Lower leg skin (tissue), 4 donors: ENCODE results near the gene GGT5. TPM values are rescaled to one million over a fixed set of nuclear protein-coding genes. Genes with fewer than 3 reads are reported as not detected.
"Not testable (repeated sequence)": the region's sequence is repeated elsewhere in the genome, so short reads cannot be mapped to it uniquely, and the experiment has no call there.

Experiments
- DNase-seq, 2 donors: peaks; one replicate each; pipeline ENCODE4 v3.0.0-alpha.2; 2019; ENCODE audit warnings: low spot score in 2 of 2
- H3K4me3 ChIP-seq: fragments of 200-600 bp; sonication (generic); 2 replicates; pipeline ENCODE4 v1.5.1; 2017; ENCODE audit warnings: mild to moderate bottlenecking, low read depth; ENCODE audit not compliant: poor library complexity, severe bottlenecking
- CTCF ChIP-seq, 3 donors: fragments of 450-650 bp; IDR thresholded peaks; one replicate each; pipeline ENCODE4 v1.5.1; 2016; ENCODE audit warnings: antibody characterized with exemption in 3 of 3, mild to moderate bottlenecking in 3 of 3, moderate library complexity in 2 of 3
- POLR2A ChIP-seq, 2 donors: fragments of 450-650 bp; IDR thresholded peaks; one replicate each; pipeline ENCODE4 v1.6.1; 2016 to 2017; ENCODE audit warnings: antibody characterized with exemption in 2 of 2, mild to moderate bottlenecking in 1 of 2, moderate library complexity in 1 of 2
- WGBS, 2 donors: methylation state at CpG; one replicate each; pipeline ENCODE4 v1.1.5; 2018; 5-methylcytosine and 5-hydroxymethylcytosine counted together
- intact Hi-C: fragments of 100-400 bp; cut with DNase I; formaldehyde crosslinking; loops from one replicate; pipeline ENCODE4 v1.15.0; 2023; ENCODE audit warnings: low total_unique reads
- total RNA-seq, 4 donors: library from RNA; depleted of rRNA; stranded (reverse); fragments of >200 nt; gene quantifications; one replicate each; pipeline ENCODE4 v1.1.0, GENCODE V29; 2016

The GGT5 gene
- total RNA-seq, 4 donors from 2014 or later: 9.7 to 54.4 (median 15.3) TPM

DNA sequence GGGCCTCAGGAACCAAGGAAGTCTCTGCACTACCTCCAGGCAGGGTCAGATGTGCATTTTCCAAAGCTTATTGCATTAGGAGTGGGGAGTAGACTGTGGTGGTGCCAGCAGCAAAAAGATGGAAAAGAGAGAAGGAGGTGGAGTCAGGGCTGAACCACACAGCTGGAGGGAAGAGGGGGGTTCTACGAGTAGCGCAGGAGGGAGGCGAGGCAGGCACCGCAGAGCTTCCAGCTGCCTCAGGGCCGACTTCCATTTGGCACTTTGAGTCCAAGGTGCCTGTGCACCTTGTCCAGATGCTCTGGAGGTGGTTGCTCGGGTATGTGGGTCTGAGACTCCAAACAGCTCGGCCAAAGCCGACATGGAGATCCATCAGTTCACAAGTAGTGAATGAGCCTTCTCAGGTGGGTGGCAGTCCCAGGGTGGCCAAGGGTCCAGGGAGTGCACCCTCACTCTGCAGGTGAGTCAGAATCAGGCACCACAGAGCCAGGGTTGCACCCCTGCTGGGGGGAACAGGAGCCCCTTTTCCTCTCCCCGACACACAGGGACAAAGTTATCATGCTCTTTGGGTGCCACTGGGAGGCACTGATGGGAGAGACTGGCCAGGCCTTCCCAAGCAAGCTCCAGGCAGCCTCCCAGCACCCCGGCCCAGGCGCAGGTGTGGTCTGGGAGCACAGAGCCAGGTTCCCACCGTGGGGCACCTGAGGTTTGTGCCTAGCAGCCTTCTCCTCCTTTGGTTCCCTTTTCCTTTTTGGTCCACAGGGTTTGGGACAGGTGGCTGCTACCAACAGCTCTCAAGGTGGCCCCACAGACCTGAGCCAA, 30.2 kb downstream of the GGT5 start:
- TF ChIP-seq POLR2A (IDR thresholded peaks at IDR 0.05): no peak
- intact Hi-C loops: no loop called here
- WGBS, 2 donors: 63 to 74% methylated on average over 12 of the region's 12 CpGs
- no peak overlapping the region for H3K4me3 ChIP-seq
- DNase-seq: no peak

GRCh38 chr22:24213111-24213510, 31.8 kb downstream of the GGT5 start:
- DNase-seq, H3K4me3 ChIP-seq, intact Hi-C loops: not testable (repeated sequence)
- 90 to 98% methylated on average over 9 of the region's 9 CpGs for WGBS, 2 donors

DNA sequence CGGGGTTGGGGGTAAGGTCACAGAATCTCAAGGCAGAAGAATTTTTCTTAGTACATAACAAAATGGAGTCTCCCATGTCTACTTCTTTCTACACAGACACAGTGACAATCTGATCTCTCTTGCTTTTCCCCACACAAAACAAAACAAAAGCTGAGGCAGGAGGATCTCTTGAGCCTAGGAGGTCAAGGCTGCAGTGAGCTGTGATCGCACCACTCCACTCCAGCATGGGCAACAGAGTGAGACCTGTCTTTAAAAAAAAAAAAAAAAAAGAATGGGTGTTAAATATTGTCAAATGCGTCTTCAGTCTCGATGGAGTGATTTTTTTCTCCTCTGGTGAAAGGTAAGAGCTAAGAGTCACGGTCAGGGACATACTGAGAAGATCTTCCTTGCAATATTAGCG, 33.2 kb downstream of the GGT5 start:
- H3K4me3 ChIP-seq, DNase-seq, intact Hi-C loops: not testable (repeated sequence)

DNA sequence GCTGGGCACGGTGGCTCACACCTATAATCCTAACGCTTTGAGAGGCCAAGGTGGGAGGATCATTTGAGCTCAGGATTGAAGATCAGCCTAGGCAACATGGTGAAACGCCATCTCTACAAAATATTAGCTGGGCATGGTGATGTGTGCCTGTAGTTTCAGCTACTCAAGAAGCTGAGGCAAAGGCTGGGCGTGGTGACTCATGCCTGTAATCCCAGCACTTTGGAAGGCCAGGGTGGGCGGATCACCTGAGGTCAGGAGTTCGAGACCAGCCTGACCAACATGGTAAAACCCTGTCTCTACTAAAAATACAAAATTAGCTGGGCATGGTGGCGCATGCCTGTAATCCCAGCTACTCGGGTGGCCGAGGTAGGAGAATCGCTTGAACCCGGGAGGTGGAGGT, 34.5 kb downstream of the GGT5 start:
- 93% methylated on average over 11 of the region's 11 CpGs for WGBS, 2 donors
- not testable (repeated sequence) for H3K4me3 ChIP-seq

More for the DNA sequence above, 33.2 kb downstream of the GGT5 start:
- WGBS, 2 donors: 89 to 91% methylated on average over 5 of the region's 6 CpGs

GRCh38 chr22:24209687-24210086, 35.2 kb downstream of the GGT5 start:
- DNase-seq: no peak
- no peak overlapping the region for H3K4me3 ChIP-seq
- 80 to 87% methylated on average over 4 of the region's 4 CpGs for WGBS, 2 donors
- TF ChIP-seq CTCF (IDR thresholded peaks at IDR 0.05): no peak
- TF ChIP-seq POLR2A (IDR thresholded peaks at IDR 0.05): no peak
- intact Hi-C loops: no loop called here

More for the DNA sequence above, 34.5 kb downstream of the GGT5 start:
- DNase-seq, intact Hi-C loops: not testable (repeated sequence)

- H3K4me3 ChIP-seq: no peak overlapping the region
- TF ChIP-seq CTCF (IDR thresholded peaks at IDR 0.05) (no peak), POLR2A (IDR thresholded peaks at IDR 0.05) (no peak)
- WGBS, 2 donors: 84 to 85% methylated on average over 3 of the region's 3 CpGs
- no peak for DNase-seq
- intact Hi-C loops: no loop called here
These were observed 35.9 kb downstream of the GGT5 start for GRCh38 chr22:24209016-24209415.

DNA sequence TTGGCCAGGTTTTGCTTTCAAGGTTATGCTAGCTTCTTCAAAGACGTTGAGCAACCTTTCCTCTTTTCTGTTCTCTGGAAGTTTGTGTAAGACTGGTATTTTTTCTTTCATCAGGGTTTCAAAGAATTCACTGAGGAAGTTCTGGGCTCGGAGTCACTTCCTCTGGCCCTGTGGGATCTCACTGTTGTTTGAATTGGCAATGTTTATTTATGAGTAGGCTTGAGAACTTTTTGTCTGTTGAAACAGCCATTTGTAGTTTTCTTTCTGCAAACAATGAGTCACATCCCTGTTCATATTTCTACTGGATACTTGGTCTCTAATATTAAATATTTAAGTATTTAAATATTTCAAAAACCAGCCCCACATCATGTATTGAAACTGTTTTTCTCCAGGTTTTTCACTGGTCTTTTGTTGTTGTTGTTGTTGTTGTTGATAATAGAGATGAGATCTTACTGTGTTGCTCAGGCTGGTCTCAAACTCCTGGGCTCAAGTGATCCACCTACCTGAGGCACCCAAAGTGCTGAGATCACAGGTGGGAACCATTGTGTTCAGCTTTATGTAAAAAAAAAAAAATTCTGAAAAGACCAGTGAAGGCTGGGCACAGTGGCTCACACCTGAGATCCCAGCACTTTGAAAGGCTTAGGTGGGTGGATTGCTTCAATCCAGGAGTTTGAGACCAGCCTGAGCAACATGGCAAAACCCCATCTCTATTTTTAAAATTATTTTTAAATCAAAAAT, 36.7 kb downstream of the GGT5 start:
- no peak overlapping the region for H3K4me3 ChIP-seq
- no peak for TF ChIP-seq POLR2A (IDR thresholded peaks at IDR 0.05)
- no peak for TF ChIP-seq CTCF (IDR thresholded peaks at IDR 0.05)
- WGBS, 2 donors: 10 to 11% methylated on average over 2 of the region's 2 CpGs
- intact Hi-C loops: no loop called here
- peak; percentile 62 to 84 for DNase-seq
